Stimulated activated CD4-positive, alpha-beta T cell treated with anti-CD3 and anti-CD28 coated beads, Interleukin-12 subunit alpha, Interleukin-12 subunit beta, amount 100 ng/mL, for 24 hours (primary cell): Measurements from ENCODE around the gene SSTR1.

ENCODE experiments used
- DNase-seq, 2 experiments: peaks; one replicate each; pipeline ENCODE4 v3.0.0-alpha.2; 2020; ENCODE audit warnings: low read depth in 2 of 2

Gene SSTR1

DNA sequence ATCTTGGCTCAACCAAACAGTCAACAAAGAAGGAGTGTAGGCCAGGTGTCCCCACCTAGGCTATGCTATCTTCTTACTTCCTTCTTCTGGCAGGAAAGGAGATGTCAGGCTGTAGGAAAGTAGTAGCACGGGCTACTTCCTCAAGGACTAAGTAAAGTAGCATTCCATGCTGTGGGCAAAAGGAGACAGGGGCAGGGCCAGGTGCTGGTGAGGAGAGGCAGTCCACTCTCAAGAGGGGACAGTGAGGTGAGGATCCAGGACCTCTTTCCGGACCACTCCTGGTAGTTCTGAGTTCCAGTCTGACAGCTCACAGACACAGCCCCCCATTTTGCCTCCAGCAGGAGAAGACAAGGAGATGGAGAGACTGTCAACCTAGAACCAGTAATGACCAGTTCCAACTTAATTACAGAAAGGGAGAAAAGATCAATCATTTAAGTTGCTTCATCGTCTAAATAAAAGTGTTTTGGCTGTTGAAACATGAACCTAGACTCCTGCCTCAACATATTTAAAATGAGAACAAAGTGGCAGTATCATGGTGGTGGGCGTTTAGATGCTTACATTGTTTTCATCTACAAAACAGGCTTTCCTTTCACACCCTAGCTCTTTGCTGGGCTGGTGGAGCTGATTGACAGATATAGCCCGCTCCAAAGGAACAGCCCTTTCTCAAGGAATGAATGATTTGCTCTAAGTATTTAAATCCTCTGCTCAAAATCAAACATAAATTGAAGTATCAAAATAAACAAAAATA, 5.1 kb upstream of the SSTR1 start:
- DNase-seq, result no peak

DNA sequence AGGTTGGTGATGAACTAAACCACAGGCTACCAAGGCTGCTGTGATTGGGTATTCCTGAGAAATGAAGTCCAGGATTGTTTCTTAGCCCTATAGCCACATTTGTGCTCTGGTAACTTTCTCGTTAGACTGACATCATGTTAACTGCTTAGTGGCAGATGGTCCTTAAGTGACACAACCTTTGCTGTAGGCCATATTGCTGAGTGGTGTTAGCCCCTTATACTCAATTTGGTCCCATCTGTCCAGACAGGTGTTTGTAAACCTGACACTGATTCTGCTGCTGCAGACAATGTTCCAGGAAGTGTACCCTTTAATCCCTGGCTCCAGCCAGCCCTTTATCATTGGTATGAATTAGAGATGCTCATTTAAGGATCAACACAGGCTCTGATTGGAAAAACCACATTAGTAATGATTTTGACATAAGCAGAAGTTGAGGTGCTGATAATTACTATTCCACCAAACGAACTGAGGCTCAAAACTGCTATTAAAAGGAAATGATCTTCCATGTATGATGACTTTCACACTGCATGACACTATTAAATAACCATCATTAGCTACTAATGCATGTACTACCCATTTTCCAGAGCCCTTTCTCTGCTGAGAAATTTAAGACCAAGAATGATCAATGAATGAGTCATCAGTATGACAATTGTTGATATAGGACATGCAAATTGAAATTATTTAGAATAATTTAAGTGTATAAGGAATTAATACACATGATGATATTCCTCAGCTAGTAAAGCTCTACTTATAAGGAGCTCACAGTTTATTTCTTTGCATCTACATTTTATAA, 3.6 kb upstream of the SSTR1 start:
- DNase-seq, result no peak

DNA sequence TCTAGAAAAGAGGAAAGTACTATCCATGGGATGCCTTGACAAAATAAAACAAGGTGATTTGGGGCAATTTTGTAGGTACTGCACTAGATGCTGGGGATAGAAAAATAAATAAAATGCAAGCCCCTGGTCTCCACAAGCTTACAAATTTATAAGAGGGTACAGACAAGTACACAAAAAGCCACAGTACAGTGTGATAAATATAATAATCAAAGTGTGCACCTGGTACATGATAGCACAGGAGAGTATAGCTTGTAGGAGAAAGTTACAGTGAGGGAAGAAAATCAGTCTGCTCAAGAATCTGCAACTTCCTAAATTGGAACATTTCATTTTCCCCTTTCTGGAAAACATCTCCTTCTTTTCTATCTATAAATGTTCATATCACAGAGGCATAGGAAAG, 3.0 kb upstream of the SSTR1 start:
- DNase-seq, result no peak

DNA sequence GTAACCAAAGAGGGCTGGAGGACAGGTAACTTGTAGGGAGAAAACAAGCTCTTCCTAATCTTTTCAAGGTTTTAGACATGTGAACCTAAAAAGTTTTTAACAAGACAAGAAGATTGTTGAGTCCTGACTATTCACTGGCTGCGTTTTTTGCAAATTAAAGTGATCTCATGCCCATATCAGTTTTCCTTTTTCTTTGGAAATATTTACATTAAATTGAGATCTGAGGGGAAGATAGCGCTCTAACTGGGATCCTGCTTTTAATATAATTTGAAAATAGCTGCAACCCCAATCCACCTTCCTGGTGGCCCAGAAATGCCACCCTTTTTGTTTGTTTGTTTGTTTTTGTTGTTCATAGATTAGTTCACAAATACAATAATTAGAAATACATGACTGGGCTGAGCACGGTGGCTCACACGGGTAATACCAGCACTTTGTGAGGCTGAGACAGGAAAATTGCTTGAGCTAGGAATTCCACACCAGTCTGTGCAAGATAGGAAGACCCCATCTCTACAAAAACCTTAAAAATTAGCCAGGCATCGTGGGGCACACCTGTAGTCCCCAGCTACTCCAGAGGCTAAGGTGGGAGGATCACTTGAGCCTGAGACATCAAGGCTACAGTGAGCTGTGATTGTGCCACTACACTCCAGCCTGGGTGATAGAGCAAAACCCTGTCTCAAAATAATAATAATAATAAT, 2.4 kb upstream of the SSTR1 start:
- no peak for DNase-seq

DNA sequence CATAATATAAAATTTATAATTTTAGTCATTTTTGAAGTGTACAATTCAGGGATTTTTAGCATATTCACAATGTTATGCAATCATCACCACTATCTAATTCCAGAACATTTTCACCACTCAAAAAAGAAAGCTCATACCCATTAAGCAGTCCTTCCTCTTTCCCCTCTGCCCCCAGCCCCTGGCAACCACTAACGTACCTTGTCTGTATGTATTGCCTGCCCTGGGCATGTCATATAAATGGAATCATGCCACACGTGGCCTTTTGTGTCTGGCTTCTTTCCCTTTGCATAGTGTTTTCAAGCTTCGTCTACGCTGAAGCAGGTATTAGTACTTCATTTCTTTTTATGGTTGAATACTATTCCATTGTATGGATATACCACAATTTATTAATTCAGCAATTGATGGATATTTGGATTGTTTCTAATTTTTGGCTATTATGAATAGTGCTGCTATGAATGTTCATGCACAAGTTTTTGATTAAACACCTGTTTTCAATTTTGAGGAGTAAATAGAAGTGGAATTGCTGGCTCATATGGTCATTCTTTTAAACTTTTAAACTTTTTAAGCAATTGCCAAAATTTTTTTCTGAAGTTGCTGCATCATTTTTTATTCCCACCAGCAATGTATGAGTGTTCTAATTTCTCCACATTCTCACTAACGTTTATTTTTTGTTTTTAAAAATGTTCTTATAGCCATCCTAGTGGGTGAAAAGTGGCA, 1.6 kb upstream of the SSTR1 start:
- no peak for DNase-seq

DNA sequence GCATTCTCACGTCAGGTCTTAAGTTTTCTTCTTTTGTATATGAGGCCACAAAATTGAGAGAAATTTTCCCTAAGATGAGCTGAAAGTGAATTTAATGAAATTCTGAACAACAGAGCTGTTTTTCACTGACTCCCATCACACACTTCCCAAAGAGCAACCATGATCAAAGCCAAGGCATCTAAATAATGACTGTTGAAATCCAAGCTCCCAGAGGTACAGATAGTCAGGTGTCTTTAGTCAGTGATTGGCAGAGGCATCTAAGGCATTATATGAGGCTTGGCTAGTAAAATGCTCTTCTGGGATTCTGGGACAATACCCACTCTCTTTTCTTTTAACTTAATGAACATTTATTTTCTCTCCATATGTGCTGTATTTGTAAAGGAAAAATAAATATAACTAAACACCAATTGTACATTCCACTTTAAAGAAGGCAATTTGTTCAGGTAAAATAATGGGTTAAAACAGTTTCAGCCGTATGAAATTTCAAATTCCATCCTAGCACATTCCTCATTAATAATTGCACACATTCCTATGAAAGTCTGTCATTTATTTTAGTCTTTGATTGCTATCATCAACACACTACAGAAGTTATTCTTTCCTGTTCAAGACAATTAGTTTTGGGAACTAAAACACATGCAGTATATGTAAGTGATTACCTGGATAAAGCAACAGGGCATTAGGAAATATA, 871 bp upstream of the SSTR1 start:
- no peak for DNase-seq

DNA sequence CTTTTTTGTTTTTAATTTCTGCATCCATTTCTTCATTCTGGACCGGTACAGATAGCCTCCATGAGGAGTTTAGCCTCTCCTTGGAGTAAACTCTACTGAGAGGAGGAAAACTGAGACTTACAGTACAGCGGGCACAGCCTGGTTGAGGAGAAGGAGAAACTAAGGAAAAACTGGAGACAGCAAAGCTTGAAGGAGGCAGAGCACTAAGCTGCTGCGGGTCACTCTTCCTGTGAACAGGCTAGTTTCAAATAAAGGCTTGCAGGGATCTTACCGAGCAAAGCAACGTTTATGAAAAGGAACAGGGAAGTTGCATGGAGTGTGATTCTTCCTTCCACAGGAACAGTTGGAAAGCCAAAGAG, 348 bp upstream of the SSTR1 start:
- no peak for DNase-seq

DNA sequence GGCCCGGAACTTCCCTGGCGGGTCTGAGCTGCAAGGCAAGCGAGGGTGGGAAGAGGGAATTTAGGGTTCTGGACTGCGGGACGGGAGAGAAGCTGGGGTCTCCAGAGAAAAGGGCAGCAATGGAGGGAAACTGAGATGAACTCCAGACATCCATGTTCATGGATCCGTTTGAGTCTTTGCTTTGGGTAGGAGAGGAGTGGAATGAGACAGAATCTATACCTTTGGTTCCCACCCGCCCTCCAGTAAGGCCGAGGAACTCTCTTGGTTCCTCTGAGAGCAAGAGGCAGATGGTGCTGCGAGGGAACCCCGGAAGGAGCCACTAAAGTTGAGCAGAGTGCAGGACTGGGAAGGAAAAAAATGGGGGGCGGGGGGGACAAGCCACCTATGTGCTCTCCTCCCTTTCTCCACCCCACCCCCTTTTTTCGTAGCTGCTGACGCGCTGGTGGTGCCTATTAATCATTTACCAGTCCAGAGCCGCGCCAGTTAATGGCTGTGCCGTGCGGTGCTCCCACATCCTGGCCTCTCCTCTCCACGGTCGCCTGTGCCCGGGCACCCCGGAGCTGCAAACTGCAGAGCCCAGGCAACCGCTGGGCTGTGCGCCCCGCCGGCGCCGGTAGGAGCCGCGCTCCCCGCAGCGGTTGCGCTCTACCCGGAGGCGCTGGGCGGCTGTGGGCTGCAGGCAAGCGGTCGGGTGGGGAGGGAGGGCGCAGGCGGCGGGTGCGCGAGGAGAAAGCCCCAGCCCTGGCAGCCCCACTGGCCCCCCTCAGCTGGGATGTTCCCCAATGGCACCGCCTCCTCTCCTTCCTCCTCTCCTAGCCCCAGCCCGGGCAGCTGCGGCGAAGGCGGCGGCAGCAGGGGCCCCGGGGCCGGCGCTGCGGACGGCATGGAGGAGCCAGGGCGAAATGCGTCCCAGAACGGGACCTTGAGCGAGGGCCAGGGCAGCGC, 1.2 kb downstream of the SSTR1 start:
- DNase-seq, result no peak

DNA sequence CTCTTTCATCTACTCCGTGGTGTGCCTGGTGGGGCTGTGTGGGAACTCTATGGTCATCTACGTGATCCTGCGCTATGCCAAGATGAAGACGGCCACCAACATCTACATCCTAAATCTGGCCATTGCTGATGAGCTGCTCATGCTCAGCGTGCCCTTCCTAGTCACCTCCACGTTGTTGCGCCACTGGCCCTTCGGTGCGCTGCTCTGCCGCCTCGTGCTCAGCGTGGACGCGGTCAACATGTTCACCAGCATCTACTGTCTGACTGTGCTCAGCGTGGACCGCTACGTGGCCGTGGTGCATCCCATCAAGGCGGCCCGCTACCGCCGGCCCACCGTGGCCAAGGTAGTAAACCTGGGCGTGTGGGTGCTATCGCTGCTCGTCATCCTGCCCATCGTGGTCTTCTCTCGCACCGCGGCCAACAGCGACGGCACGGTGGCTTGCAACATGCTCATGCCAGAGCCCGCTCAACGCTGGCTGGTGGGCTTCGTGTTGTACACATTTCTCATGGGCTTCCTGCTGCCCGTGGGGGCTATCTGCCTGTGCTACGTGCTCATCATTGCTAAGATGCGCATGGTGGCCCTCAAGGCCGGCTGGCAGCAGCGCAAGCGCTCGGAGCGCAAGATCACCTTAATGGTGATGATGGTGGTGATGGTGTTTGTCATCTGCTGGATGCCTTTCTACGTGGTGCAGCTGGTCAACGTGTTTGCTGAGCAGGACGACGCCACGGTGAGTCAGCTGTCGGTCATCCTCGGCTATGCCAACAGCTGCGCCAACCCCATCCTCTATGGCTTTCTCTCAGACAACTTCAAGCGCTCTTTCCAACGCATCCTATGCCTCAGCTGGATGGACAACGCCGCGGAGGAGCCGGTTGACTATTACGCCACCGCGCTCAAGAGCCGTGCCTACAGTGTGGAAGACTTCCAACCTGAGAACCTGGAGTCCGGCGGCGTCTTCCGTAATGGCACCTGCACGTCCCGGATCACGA, 2.2 kb downstream of the SSTR1 start:
- DNase-seq, result no peak

DNA sequence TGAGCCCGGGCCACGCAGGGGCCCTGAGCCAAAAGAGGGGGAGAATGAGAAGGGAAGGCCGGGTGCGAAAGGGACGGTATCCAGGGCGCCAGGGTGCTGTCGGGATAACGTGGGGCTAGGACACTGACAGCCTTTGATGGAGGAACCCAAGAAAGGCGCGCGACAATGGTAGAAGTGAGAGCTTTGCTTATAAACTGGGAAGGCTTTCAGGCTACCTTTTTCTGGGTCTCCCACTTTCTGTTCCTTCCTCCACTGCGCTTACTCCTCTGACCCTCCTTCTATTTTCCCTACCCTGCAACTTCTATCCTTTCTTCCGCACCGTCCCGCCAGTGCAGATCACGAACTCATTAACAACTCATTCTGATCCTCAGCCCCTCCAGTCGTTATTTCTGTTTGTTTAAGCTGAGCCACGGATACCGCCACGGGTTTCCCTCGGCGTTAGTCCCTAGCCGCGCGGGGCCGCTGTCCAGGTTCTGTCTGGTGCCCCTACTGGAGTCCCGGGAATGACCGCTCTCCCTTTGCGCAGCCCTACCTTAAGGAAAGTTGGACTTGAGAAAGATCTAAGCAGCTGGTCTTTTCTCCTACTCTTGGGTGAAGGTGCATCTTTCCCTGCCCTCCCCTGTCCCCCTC, 3.0 kb downstream of the SSTR1 start:
- DNase-seq, result no peak

DNA sequence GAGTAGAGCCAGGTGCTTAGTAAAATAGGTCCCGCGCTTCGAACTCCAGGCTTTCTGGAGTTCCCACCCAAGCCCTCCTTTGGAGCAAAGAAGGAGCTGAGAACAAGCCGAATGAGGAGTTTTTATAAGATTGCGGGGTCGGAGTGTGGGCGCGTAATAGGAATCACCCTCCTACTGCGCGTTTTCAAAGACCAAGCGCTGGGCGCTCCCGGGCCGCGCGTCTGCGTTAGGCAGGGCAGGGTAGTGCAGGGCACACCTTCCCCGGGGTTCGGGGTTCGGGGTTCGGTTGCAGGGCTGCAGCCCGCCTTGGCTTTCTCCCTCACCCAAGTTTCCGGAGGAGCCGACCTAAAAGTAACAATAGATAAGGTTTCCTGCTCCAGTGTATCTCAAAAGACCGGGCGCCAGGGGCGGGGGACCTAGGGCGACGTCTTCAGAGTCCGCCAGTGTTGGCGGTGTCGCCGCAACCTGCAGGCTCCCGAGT, 3.6 kb downstream of the SSTR1 start:
- no peak for DNase-seq

DNA sequence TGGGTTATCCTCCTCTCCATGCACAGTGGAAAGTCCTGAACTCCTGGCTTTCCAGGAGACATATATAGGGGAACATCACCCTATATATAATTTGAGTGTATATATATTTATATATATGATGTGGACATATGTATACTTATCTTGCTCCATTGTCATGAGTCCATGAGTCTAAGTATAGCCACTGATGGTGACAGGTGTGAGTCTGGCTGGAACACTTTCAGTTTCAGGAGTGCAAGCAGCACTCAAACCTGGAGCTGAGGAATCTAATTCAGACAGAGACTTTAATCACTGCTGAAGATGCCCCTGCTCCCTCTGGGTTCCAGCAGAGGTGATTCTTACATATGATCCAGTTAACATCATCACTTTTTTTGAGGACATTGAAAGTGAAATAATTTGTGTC, 4.4 kb downstream of the SSTR1 start:
- no peak for DNase-seq

DNA sequence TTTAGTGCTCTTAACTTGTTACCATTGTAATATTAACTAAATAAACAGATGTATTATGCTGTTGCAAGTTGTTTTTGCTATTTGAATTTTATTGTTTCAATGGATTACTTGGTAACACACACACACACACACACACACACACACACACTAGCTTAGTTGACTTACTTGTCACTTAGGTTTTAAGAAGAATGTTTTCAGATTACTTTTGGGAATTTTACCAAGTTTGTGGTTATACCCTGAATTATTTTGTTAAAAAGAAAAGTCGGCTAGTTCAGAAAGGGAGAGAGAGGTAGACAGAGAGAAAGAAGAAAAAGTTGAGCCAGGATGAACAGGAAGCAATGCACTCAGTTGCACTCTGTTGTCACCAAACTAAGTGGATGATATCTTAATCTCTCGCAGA, 5.3 kb downstream of the SSTR1 start:
- no peak for DNase-seq

DNA sequence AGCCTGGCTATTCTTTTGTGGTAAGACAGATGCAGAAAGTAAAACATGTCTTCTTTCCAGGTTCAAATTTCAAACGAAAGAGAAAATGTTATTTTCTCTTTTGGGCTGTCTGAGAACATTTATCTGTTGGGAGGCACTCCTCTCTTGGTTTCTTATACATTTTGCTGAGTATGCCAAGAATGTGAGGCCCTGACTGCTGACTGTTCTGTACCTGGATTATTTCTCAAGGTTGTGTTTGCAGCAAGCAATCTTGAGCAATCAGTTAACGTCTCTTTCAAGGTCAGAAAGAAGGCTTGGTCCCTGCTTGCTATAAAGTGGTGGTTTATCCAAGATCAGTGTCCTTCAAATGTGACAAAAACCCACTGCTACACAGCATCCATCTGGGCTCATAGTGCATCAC, 9.8 kb downstream of the SSTR1 start:
- no peak for DNase-seq

DNA sequence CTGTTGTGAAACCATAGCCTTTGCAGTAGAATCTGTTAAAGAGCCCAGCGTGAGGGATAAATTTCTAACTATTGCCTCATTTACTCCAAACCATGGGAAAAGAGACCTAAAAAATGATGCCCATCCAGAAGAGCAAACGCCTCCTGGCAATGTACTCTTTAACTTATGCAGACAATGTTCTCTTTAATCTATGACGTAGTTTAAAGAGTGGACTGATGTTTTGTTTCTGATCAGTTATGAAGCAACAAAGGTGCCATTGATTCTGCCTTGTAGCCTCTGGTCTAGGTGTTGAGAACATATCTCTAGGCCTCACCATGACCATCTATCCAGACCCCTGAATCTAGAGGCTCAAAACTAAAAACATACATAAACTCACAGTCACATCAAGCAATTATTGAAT, 13.4 kb downstream of the SSTR1 start:
- no peak for DNase-seq

DNA sequence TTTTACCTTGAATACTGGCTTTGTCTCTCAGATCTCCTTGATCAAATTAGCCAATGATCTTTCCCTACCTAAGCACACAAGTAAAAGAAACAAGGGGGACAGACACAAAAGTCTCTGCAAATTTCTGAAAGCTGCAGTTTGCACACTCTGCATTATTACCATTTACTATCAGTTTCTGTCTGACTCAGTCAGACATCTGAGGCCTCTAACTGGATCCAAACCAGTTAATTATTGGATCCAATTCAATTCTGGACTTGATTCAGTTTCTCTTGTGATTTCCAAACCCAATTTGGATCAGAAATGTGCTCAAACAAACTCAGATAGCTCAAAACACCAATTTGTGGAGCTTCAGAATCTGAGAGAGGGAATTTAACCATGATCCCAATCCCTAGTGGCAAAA, 16.6 kb downstream of the SSTR1 start:
- no peak for DNase-seq

DNA sequence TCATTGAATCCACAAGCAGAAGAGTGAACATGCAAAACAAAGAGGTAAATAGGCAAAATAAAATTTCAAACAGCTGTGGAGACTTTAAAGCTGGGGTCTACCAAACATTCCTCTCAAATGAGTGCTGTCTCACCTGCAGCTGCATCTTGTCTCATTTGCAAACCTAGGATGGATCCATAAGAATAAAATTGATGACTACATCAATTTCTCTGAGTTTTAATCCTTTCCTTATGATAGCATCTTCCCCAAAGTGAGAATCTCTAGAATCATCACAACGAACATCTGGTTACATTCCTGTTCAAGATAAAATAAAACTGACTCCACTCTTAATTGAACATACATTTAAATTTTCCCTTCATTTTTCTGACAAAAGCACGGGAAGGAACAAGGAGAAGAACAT, 18.2 kb downstream of the SSTR1 start:
- no peak for DNase-seq

DNA sequence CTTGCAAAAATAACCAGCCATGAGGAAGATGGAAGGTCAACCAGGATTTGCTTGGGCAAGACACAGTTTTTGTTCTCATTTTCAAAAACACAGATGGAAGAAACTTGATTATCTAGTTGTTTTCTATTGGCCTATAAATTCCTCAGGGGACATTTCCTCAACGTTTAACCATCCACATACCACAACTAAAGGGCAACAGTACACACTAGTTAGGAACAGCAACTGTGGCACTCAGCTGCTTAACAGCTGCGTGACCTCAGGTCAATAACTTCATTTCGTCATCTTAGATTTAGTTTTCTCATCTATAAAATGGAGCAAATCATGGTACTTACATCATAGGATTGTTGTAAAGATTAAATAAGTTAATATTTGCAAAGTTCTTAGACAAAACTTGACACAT, 18.7 kb downstream of the SSTR1 start:
- no peak for DNase-seq

DNA sequence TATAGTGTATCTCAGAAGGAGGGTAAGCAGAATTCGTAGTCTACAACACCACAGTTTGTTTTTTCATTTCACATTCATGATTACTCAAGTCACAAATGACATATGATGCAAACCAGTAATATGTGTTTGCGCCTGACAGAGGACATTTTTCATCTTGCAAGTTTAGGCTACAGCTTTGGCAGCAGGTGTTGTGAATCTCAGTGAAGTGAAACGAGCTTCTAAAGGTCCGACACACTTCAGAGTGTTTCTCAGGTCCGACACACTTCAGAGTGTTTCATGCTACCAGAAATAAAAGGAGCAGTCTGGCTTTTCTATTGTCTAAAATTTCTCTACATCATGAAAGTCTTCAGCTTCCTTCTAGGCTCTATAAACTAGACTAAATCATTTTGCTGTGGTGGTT, 25.5 kb downstream of the SSTR1 start:
- no peak for DNase-seq
